GM19372 (cell line): ENCODE results near the gene ATP8A2.

Source experiments
- ATAC-seq: cut with Tn5 transposase; IDR thresholded peaks from one replicate; pipeline ENCODE4 v1.9.1; 2021; ENCODE audit warnings: mild to moderate bottlenecking, low read depth, moderate library complexity; ENCODE audit not compliant: unreplicated experiment

ATP8A2 gene

GRCh38 chr13:25869941-25870340 is 498.2 kb downstream of the ATP8A2 start:
- no peak for ATAC-seq

GRCh38 chr13:25871389-25872125 is 499.8 kb downstream of the ATP8A2 start:
- ATAC-seq: no peak

- ATAC-seq: no peak
Measured at GRCh38 chr13:25872481-25873241, 500.9 kb downstream of the ATP8A2 start.

DNA sequence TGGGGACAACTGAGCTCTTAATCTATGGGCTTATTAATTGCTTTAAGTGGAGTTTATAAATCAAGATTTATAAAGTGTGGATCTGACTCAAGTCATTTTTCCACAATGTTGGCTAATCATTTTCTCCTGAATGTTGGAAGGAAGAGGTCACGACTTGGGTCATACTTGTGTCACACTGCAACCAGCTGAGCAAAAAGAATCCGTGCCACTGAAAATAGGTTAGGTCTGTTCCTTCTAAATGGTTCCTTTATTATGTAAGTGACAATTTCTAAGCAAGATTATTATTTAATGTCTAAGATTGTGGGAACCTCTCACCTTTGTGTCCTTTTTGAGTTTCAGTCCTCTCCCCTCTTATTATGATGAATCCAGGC is 501.5 kb downstream of the ATP8A2 start:
- ATAC-seq: no peak

DNA sequence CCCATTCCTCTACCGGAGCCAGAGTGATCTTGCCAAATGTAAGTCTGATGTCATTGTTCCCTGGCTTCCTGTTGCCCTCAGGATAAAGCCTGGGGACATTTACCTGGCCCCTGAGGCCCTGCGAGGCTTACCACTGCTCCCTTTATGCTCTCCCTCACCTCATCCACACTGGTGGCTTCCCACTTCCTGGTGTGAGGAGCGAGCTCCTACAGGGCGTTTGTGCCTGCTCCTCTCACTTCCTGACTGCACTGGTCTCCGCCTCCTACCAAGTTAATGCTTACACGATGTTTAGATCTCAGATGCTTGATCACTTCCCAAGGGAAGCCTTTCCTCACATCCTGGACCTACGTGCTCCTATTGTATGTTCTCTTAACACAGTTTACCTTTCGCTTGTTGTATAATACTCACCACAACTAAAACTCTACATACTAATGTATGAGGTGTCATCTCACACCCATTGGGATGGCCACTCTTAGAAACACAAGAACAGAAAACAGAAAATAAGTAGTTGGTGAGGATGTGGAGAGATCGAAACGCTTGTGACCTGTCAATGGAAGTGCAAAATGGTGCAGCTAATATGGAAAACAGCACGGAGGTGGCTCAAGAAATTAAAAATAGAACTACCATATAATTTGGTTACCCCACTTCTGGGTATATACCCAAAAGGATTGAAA is 502.4 kb downstream of the ATP8A2 start:
- no peak for ATAC-seq

DNA sequence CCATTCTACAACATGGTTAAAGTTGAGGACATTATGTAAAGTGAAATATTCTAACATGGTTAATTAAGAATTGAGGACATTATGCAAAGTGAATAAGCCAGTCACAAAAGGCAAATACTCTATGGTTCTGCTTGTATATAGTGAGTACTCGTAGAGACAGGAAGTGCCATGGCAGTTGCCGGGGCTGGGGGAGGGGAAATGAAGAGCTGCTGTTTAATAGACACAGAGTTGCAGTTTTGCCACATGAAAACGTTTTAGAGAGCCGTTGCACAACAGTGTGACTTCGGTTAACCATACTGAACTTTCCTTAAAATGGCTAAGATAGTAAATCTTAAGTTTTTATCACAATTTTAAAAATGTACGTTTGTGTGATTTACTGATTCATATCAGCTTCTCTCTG is 503.1 kb downstream of the ATP8A2 start:
- ATAC-seq: no peak

- ATAC-seq: no peak
Measured at GRCh38 chr13:25876247-25876646, 504.5 kb downstream of the ATP8A2 start.

DNA sequence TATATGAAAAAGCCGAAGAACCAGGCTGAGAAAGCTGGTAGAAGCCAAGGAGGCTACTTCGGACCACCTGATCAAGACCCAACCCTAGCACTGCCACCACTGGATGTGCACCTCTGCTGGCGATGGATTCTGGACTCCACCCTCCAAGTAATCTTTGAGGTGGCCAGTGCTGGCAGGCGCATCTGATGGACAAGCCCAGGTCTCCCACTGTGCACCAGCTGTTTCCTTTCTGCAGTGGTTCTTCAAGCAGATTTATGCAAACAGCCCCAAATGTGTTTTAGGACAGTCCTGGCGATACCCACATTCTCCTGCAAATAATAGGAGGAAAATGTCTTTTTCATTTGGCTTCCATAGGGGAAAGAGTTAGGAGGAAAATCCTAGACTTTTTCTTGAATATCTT is 507.7 kb downstream of the ATP8A2 start:
- ATAC-seq: no peak

DNA sequence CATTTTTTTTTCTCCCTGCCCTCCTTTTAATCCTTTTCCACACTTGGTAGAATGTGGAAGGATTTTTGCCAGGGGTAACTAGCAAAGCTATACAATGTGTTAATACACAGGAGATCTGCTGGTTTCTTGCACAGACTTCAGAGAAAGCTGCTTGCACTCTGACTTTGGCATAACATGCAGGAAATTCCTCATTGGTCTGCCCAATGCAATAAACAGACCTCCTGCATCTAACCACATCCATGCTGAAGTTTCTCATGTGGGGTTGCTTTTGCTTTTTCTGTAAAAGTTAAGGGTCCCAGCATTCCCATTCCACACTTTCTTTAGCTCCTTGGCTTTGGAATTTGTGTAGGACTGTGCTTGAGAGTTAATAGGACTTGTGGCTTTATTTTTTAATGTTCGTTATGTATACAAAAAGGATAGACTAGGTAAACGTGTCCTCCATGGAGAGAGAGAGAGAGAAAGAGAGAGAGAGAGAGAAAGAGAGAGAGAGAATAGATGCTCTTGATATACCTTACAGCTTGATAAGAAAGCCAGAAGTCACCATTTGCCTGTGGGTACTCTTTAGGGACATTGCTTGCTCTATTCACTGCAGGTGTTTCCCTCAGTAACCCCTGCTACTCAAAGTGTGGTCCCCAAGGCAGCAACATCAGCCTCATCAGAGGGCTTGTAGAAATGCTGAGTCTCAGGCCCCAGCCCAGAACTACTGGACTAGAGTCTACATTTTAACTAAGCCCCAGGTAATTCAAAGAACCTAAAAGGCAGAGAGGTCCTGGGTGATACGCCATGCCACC is 509.6 kb downstream of the ATP8A2 start:
- no peak for ATAC-seq

GRCh38 chr13:25881971-25882451 is 510.2 kb downstream of the ATP8A2 start:
- ATAC-seq: no peak

GRCh38 chr13:25882466-25883357 is 510.9 kb downstream of the ATP8A2 start:
- ATAC-seq: no peak

GRCh38 chr13:25885418-25885817 is 513.6 kb downstream of the ATP8A2 start:
- ATAC-seq: no peak

GRCh38 chr13:25886438-25887214 is 514.9 kb downstream of the ATP8A2 start:
- ATAC-seq: no peak

- no peak for ATAC-seq
Measured at GRCh38 chr13:25887962-25888655, 516.3 kb downstream of the ATP8A2 start.

DNA sequence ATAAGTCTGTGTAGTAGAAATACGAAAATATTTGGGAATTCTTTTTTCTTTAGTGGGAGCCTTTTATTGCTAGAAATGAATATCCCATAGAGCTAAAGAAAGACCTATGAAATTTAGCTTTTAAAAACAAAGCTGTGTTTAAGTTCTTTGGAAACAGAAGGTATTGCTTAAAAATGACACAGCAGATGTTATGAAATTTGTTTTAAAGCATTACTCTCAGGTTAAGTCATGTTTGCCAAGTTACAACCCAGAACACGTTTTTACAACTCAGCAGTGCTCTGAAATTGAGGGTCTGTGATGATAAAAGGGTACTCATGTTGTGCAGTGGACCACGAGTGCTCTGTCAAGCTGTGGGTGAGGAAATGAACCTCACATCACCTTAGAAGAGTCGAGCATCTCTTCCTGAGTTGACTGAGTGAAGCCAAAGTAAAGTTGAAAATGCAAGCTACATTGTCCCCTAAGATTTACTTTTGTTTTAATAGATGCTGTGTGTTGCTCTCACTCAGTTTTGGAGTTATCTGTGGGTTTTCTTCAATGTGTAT is 519.0 kb downstream of the ATP8A2 start:
- ATAC-seq: no peak

DNA sequence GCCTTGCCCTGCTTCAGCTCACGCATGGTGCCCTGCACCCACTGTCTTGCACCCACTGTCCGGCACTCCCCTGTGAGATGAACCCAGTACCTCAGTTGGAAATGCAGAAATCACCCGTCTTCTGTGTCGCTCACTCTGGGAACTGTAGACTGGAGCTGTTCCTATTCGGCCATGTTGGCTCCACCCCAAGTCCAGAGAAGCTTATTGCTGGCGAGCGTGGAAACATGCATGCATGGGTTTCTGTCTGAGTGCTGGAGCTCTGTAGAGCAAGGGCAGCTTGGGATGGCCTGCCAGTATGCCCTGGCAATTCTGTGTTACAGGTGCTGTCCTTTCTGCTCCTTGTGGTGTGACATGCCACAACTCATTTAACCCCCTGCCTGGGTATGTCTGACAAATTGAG is 527.2 kb downstream of the ATP8A2 start:
- ATAC-seq: no peak

GRCh38 chr13:25899464-25899863 is 527.7 kb downstream of the ATP8A2 start:
- no peak for ATAC-seq

GRCh38 chr13:25899952-25900351 is 528.2 kb downstream of the ATP8A2 start:
- ATAC-seq: no peak
